ENCODE results near the gene DCST2.

GRCh38 chr1:155011437-155012025, 22.1 kb downstream of the DCST2 start:
- no peak for TF ChIP-seq POLR2A (IDR thresholded peaks at IDR 0.05)
- no peak for TF ChIP-seq CTCF (IDR thresholded peaks at IDR 0.05)
- TF ChIP-seq POLR2AphosphoS5 (IDR thresholded peaks at IDR 0.05): no peak

Measured in sigmoid colon (tissue), 4 donors.